Erythroblast (primary cell): ENCODE measurements around the gene KPNA6.

Source experiments
- GATA1 ChIP-seq: IDR thresholded peaks from 2 replicates; pipeline ENCODE4 v1.6.1; 2011; ENCODE audit warnings: low read depth, mild to moderate bottlenecking, control low read depth, low read length, moderate library complexity
- POLR2A ChIP-seq: IDR thresholded peaks from 2 replicates; pipeline ENCODE4 v1.6.1; 2011; ENCODE audit warnings: mild to moderate bottlenecking, low read length

- TF ChIP-seq POLR2A (no peak), GATA1 (no peak)
Measured at GRCh38 chr1:32215629-32216480, 108.0 kb downstream of the KPNA6 start.
